Measurements from ENCODE around the gene ITGA11.

Gene ITGA11

DNA sequence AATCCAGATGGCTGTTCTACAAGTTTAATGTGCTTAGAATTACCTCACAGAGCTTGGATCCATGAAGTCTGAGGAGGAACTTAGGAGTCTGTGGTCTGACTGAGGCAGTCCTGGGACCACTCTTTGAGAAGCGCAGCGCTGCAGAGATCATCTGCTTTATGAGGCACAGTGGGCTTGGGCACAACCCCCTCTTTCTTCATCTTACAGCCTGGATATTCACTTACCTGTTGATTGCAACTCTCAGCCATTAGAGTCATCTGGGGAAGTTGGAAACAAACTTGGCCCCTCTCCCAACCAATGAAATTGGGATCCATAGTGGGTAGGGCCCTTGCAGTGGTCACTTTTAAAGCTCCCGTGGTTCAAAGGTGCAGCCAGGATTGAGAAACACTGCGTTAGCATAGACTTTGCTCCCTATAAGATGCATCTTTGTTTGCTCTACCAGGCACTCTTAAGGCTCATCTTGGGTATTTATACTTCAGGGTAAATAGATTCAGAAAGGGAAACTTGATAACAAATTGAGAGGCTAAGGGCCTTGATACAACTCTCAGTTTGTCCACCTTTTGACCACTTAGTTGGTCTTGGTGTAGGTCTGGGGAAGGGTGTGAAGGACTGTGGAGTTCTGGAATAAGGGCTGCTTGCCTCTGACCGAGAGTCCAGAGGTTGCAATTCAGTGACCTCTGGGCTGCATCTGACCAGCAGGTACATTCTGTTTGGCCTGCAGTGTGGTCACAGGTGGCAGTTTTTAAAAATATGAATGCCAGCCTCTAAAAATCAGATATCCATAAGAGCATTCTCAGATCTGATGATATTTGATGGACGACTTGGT, 131.6 kb downstream of the ITGA11 start:
- no peaks in the 10 kb centered on the region for H3K27me3 ChIP-seq (ENCODE audit: insufficient read depth, low read length)
- no peak overlapping the region for H3K9ac ChIP-seq (ENCODE audit: low read depth, low read length)
- H3K4me3 ChIP-seq (ENCODE audit: low read length) = no peak overlapping the region
- 88% methylated on average over 6 of the region's 6 CpGs for WGBS
- H3K36me3 ChIP-seq (ENCODE audit: insufficient read depth, low read length) = peaks cover 4% of the 10 kb centered on the region; the same call in 1 of the 2 replicates
- H3K4me1 ChIP-seq (ENCODE audit: insufficient read depth, low read length) = peaks cover 7% of the 10 kb centered on the region
- H3K27ac ChIP-seq (ENCODE audit: low read depth, low read length) = no peak overlapping the region
- H3K9me3 ChIP-seq (ENCODE audit: insufficient read depth, low read depth, low read length) = no peaks in the 10 kb centered on the region

DNA sequence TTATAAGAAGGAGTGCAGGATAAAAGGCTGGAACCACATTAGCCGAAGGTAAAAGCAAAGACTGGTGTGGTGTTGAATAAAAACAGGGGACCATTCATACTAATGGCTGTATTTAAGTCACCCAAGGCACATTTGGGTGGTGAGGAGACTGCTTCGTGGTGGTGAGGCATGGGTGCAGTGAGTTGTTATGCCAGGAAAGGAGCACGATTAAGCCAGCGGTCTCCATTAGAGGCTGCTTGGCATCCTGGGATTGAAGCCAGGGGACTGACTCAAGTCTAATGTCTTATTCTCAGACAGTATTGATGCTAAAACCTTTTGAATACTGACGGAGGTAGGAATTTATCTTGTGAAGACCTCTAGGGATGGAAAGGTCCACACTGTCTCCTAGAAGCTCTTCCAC, 132.5 kb downstream of the ITGA11 start:
- H3K4me3 ChIP-seq (ENCODE audit: low read length) = no peak overlapping the region
- no peak overlapping the region for H3K27ac ChIP-seq (ENCODE audit: low read depth, low read length)
- H3K9me3 ChIP-seq (ENCODE audit: insufficient read depth, low read depth, low read length) = no peaks in the 10 kb centered on the region
- WGBS = 95% methylated on average over 5 of the region's 5 CpGs
- H3K9ac ChIP-seq (ENCODE audit: low read depth, low read length) = no peak overlapping the region
- no peaks in the 10 kb centered on the region for H3K27me3 ChIP-seq (ENCODE audit: insufficient read depth, low read length)
- peaks cover 4% of the 10 kb centered on the region; the same call in 1 of the 2 replicates for H3K36me3 ChIP-seq (ENCODE audit: insufficient read depth, low read length)
- peaks cover 5% of the 10 kb centered on the region for H3K4me1 ChIP-seq (ENCODE audit: insufficient read depth, low read length)

DNA sequence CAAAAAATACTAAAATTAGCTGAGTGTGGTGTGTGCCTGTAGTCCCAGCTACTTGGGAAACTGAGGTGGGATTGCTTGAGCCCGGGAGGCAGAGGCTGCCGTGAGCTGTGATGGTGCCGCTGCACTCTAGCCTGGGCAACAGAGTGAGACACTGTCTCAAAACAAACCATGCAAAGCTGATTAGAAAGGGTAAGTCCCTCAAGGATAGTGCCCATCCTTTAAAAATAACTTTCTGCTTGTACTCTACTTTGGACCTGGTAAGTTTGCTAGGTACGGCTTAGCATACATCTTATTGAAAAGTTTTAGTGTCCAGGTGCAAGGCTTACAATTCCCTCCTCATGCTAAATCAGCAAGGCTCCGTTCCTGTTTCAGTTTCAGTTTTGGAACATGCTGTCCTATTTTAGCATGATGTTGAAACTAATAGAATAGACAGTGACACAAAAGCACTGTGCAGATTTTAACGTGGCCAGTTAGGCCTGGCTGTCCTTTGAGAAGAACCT, 133.0 kb downstream of the ITGA11 start:
- H3K27me3 ChIP-seq (ENCODE audit: insufficient read depth, low read length) = no peaks in the 10 kb centered on the region
- no peak overlapping the region for H3K27ac ChIP-seq (ENCODE audit: low read depth, low read length)
- 93% methylated on average over 6 of the region's 6 CpGs for WGBS
- H3K36me3 ChIP-seq (ENCODE audit: insufficient read depth, low read length) = peaks cover 4% of the 10 kb centered on the region; the same call in 1 of the 2 replicates
- H3K4me1 ChIP-seq (ENCODE audit: insufficient read depth, low read length) = no peaks in the 10 kb centered on the region; the same call in 1 of the 2 replicates
- no peaks in the 10 kb centered on the region for H3K9me3 ChIP-seq (ENCODE audit: insufficient read depth, low read depth, low read length)
- no peak overlapping the region for H3K4me3 ChIP-seq (ENCODE audit: low read length)
- no peak overlapping the region for H3K9ac ChIP-seq (ENCODE audit: low read depth, low read length)

DNA sequence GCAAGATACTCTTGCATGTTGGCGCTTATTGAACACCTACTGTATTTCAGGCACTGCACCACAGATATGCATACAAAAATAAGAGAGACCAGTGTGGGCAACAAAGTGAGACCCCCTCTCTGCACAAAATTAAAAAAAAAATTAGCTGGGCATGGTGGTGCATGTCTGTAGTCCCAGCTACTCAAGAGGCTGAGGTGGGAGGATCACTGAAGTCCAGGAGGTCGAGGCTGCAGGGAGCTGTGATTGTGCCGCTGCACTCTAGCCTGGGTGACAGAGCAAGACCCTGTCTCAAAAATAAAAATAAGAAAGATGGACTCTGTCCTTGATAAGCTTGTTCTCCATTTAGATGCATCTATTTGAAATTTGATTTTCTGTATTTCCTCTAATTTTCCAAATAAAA, 133.6 kb downstream of the ITGA11 start:
- no peaks in the 10 kb centered on the region for H3K9me3 ChIP-seq (ENCODE audit: insufficient read depth, low read depth, low read length)
- H3K9ac ChIP-seq (ENCODE audit: low read depth, low read length) = no peak overlapping the region
- 98% methylated on average over 3 of the region's 3 CpGs for WGBS
- no peak overlapping the region for H3K4me3 ChIP-seq (ENCODE audit: low read length)
- peaks cover 6% of the 10 kb centered on the region for H3K36me3 ChIP-seq (ENCODE audit: insufficient read depth, low read length)
- H3K27me3 ChIP-seq (ENCODE audit: insufficient read depth, low read length) = no peaks in the 10 kb centered on the region
- H3K27ac ChIP-seq (ENCODE audit: low read depth, low read length) = no peak overlapping the region
- peaks cover 5% of the 10 kb centered on the region; the same call in 1 of the 2 replicates for H3K4me1 ChIP-seq (ENCODE audit: insufficient read depth, low read length)

DNA sequence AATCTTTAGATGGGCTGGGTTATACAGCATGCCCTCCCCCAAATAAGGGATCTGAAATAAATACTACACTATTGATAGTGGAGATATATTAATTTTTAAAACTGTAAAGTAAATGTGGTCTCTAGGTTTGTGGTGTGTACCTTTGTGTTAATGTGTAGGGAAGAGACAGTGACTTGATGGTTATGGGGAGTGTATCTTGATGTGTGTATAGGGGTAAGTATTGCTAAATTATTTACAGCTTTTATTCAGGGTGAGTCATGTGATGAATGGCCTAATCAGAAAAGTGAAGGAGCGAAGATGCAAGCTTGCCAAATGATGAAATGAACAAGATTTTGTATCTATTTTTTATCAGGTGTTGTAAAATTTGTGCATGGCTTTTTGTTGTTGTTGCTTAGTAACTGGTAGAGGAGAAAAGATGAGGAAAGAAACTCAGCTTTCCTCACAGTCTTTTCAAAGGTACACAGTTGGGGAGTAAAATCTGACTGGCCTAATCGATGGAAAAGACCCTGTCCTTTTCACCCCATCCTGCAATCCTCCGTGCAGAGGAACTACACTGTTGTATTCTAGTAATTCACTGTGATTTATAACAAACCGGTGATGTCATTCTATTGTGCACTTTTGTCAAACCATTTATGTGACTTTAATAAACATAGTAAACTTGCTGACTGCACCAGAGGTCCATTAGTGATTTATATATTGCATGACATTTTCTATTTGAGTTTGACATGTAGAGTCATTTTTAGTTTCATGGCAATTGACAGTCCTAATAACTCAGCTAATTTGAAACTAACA, 136.8 kb downstream of the ITGA11 start:
- Histone ChIP-seq H3K27me3 (ENCODE audit: insufficient read depth, low read length) (no peaks in the 10 kb centered on the region), H3K4me3 (ENCODE audit: low read length) (no peak overlapping the region), H3K9me3 (ENCODE audit: insufficient read depth, low read depth, low read length) (no peaks in the 10 kb centered on the region), H3K36me3 (ENCODE audit: insufficient read depth, low read length) (peaks cover 38% of the 10 kb centered on the region), H3K4me1 (ENCODE audit: insufficient read depth, low read length) (peaks cover 19% of the 10 kb centered on the region; the same call in 1 of the 2 replicates), H3K9ac (ENCODE audit: low read depth, low read length) (no peak overlapping the region), H3K27ac (ENCODE audit: low read depth, low read length) (no peak overlapping the region)
- WGBS = 96% methylated on average over 4 of the region's 4 CpGs

DNA sequence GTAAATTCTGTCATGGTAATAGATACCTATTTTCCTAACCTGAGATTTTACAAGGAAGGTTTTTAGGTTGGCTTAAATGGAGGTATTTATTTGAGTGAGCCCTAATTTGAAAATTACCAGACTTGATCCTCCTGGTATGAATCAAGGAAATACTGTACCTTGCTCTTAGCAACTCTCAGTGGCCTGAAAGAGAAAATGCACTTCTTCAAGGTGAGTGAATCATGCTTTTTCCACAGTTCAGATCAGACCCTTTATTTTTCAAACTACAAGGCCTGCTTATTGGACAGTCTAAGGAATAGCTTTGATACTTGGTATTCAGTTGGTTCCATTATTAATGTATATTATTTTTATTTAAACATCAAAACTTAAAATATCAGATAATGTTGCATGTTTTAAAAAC, 139.0 kb downstream of the ITGA11 start:
- Histone ChIP-seq H3K36me3 (ENCODE audit: insufficient read depth, low read length) (peaks cover 54% of the 10 kb centered on the region), H3K4me1 (ENCODE audit: insufficient read depth, low read length) (peaks cover 23% of the 10 kb centered on the region; the same call in 1 of the 2 replicates), H3K9ac (ENCODE audit: low read depth, low read length) (no peak overlapping the region), H3K27ac (ENCODE audit: low read depth, low read length) (no peak overlapping the region), H3K9me3 (ENCODE audit: insufficient read depth, low read depth, low read length) (no peaks in the 10 kb centered on the region), H3K27me3 (ENCODE audit: insufficient read depth, low read length) (no peaks in the 10 kb centered on the region), H3K4me3 (ENCODE audit: low read length) (no peak overlapping the region)

DNA sequence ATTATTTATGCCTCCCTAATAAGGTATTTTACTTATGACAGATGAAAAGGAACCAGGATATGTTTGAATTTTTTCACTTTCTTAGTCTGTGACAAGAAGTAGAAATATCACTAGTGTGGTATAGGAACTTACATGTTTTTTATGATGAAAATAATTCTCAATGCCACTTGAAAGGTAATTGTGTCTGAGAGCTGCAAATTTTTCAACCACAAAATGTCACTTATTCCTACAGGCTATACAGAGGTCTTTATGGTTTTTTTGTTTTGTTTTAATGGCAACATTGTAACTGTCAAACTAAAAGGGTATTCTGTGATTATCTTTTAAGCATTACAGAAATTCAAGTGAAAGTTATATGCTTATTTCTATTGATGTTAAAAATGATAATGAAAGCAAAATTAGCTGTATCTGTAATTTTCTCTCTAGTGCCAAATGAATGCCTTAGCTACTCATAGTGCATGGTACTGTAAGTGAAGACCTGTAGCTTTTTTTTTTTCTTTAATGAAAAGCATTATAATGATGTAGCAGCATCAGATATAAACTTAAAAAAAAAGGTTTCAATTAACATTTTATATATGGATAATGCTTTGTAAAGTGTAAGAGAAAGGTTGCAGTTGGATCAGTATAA, 139.7 kb downstream of the ITGA11 start:
- peaks cover 26% of the 10 kb centered on the region; the same call in 1 of the 2 replicates for H3K4me1 ChIP-seq (ENCODE audit: insufficient read depth, low read length)
- H3K27me3 ChIP-seq (ENCODE audit: insufficient read depth, low read length) = no peaks in the 10 kb centered on the region
- H3K9me3 ChIP-seq (ENCODE audit: insufficient read depth, low read depth, low read length) = no peaks in the 10 kb centered on the region
- H3K9ac ChIP-seq (ENCODE audit: low read depth, low read length) = no peak overlapping the region
- H3K4me3 ChIP-seq (ENCODE audit: low read length) = no peak overlapping the region
- no peak overlapping the region for H3K27ac ChIP-seq (ENCODE audit: low read depth, low read length)
- H3K36me3 ChIP-seq (ENCODE audit: insufficient read depth, low read length) = peaks cover 54% of the 10 kb centered on the region

DNA sequence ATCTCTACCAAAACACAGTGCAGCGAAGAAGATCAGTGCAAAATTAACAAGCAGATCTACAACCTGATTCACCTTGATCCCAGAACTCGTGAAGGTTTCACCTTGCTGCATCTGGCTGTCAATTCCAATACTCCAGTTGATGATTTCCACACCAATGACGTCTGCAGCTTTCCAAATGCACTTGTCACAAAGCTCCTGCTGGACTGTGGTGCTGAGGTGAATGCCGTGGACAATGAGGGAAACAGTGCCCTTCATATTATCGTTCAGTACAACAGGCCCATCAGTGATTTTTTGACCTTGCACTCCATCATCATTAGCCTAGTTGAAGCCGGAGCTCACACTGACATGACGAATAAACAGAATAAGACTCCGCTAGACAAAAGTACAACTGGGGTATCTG, 141.2 kb downstream of the ITGA11 start:
- Histone ChIP-seq H3K27ac (ENCODE audit: low read depth, low read length) (no peak overlapping the region), H3K4me1 (ENCODE audit: insufficient read depth, low read length) (peaks cover 36% of the 10 kb centered on the region), H3K9ac (ENCODE audit: low read depth, low read length) (no peak overlapping the region), H3K9me3 (ENCODE audit: insufficient read depth, low read depth, low read length) (no peaks in the 10 kb centered on the region), H3K36me3 (ENCODE audit: insufficient read depth, low read length) (peaks cover 54% of the 10 kb centered on the region), H3K27me3 (ENCODE audit: insufficient read depth, low read length) (no peaks in the 10 kb centered on the region), H3K4me3 (ENCODE audit: low read length) (no peak overlapping the region)
- 93% methylated on average over 8 of the region's 8 CpGs for WGBS

DNA sequence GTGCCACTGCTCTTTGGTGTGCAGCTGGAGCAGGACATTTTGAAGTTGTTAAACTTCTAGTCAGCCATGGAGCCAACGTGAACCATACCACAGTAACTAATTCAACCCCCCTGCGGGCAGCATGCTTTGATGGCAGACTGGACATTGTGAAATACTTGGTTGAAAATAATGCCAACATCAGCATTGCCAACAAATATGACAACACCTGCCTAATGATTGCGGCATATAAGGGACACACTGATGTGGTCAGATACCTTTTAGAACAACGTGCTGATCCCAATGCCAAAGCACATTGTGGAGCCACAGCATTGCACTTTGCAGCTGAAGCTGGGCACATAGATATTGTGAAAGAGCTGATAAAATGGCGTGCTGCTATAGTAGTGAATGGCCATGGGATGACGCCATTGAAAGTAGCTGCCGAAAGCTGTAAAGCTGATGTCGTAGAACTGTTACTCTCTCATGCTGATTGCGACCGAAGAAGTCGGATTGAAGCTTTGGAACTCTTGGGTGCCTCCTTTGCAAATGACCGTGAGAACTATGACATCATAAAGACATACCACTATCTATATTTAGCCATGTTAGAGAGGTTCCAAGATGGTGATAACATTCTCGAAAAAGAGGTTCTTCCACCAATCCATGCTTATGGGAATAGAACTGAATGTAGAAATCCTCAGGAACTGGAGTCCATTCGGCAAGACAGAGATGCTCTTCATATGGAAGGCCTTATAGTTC, 142.2 kb downstream of the ITGA11 start:
- no peak overlapping the region for H3K9ac ChIP-seq (ENCODE audit: low read depth, low read length)
- no peaks in the 10 kb centered on the region for H3K27me3 ChIP-seq (ENCODE audit: insufficient read depth, low read length)
- peaks cover 45% of the 10 kb centered on the region for H3K4me1 ChIP-seq (ENCODE audit: insufficient read depth, low read length)
- H3K36me3 ChIP-seq (ENCODE audit: insufficient read depth, low read length) = peaks cover 58% of the 10 kb centered on the region
- 95% methylated on average over 14 of the region's 14 CpGs for WGBS
- H3K9me3 ChIP-seq (ENCODE audit: insufficient read depth, low read depth, low read length) = 0 out of 2 replicates have a peak, but pooled peaks cover under 1% of the 10 kb centered on the region
- H3K27ac ChIP-seq (ENCODE audit: low read depth, low read length) = no peak overlapping the region
- H3K4me3 ChIP-seq (ENCODE audit: low read length) = no peak overlapping the region

DNA sequence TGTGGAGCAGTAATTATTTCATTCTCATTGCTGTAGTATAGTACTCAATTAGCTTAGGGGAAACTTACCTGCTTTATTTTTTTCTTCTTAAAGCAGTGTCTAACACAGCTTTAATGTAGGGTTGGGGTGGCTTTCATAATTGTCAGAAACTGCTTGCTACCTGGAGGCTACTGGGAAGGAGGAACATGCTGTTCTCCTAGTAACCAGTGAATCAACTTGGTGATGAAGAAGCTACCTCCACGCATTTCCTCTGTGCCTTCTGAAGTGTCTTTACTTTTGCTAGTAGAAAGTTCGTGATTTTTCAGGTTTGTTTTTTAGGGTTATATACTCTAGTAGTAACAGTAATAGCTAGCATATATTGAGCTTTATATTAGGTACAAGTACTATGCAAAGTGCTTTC, 142.9 kb downstream of the ITGA11 start:
- no peak overlapping the region for H3K27ac ChIP-seq (ENCODE audit: low read depth, low read length)
- peaks cover 45% of the 10 kb centered on the region for H3K4me1 ChIP-seq (ENCODE audit: insufficient read depth, low read length)
- WGBS = 95% methylated on average over 2 of the region's 2 CpGs
- H3K9me3 ChIP-seq (ENCODE audit: insufficient read depth, low read depth, low read length) = 0 out of 2 replicates have a peak, but pooled peaks cover 5% of the 10 kb centered on the region
- H3K4me3 ChIP-seq (ENCODE audit: low read length) = no peak overlapping the region
- peaks cover 65% of the 10 kb centered on the region for H3K36me3 ChIP-seq (ENCODE audit: insufficient read depth, low read length)
- H3K9ac ChIP-seq (ENCODE audit: low read depth, low read length) = no peak overlapping the region
- no peaks in the 10 kb centered on the region for H3K27me3 ChIP-seq (ENCODE audit: insufficient read depth, low read length)
